Activated T-cell treated with anti-CD3 and anti-CD28 coated beads for 48 hours (primary cell): ENCODE data around the gene HIVEP1.
A peak's percentile ranks its signal among the peaks of the same experiment; 100 is the strongest.

Source experiments
- DNase-seq: peaks from one replicate; pipeline ENCODE4 v3.0.0-alpha.2; 2020; ENCODE audit warnings: low read depth

The HIVEP1 gene

GRCh38 chr6:12012038-12012557 lies at the start of gene HIVEP1:
HIVEP1 (plus strand) TSS chr6:12012312; CDS start chr6:12015629, 3,317 bp downstream.
- peak; percentile 23 for DNase-seq

GRCh38 chr6:11963756-11964500 lies 48.2 kb upstream of the HIVEP1 start:
- no peak for DNase-seq

- DNase-seq, result no peak
Observed at GRCh38 chr6:11964729-11965335, 47.3 kb upstream of the HIVEP1 start.

- DNase-seq, result no peak
Observed at GRCh38 chr6:11965499-11965898, 46.6 kb upstream of the HIVEP1 start.

- no peak for DNase-seq
Observed at GRCh38 chr6:11968241-11968806, 43.8 kb upstream of the HIVEP1 start.

- no peak for DNase-seq
Observed at GRCh38 chr6:11969092-11969491, 43.0 kb upstream of the HIVEP1 start.

- DNase-seq, result no peak
Observed at GRCh38 chr6:11970114-11970513, 42.0 kb upstream of the HIVEP1 start.

GRCh38 chr6:11971154-11971553 lies 41.0 kb upstream of the HIVEP1 start:
- DNase-seq, result no peak

GRCh38 chr6:11972270-11972669 lies 39.8 kb upstream of the HIVEP1 start:
- no peak for DNase-seq

GRCh38 chr6:11972806-11973205 lies 39.3 kb upstream of the HIVEP1 start:
- DNase-seq, result no peak

- no peak for DNase-seq
Observed at GRCh38 chr6:11973238-11973637, 38.9 kb upstream of the HIVEP1 start.

GRCh38 chr6:11974089-11974488 lies 38.0 kb upstream of the HIVEP1 start:
- DNase-seq, result no peak

GRCh38 chr6:11975353-11975977 lies 36.6 kb upstream of the HIVEP1 start:
- DNase-seq, result no peak

GRCh38 chr6:11976489-11976888 lies 35.6 kb upstream of the HIVEP1 start:
- no peak for DNase-seq

- no peak for DNase-seq
Observed at GRCh38 chr6:11977193-11977592, 34.9 kb upstream of the HIVEP1 start.

- no peak for DNase-seq
Observed at GRCh38 chr6:11977738-11978137, 34.4 kb upstream of the HIVEP1 start.

GRCh38 chr6:11978169-11978987 lies 33.7 kb upstream of the HIVEP1 start:
- DNase-seq, result no peak

- no peak for DNase-seq
Observed at GRCh38 chr6:11979866-11980265, 32.2 kb upstream of the HIVEP1 start.

- no peak for DNase-seq
Observed at GRCh38 chr6:11983306-11983705, 28.8 kb upstream of the HIVEP1 start.

- no peak for DNase-seq
Observed at GRCh38 chr6:11987386-11987785, 24.7 kb upstream of the HIVEP1 start.

GRCh38 chr6:11989386-11989785 lies 22.7 kb upstream of the HIVEP1 start:
- no peak for DNase-seq

- DNase-seq, result no peak
Observed at GRCh38 chr6:11992086-11992485, 20.0 kb upstream of the HIVEP1 start.
